ENCODE measurements around the gene CRABP1.
"Not testable (repeated sequence)": the region's sequence is repeated elsewhere in the genome, so short reads cannot be mapped to it uniquely, and the experiment has no call there.

Gene CRABP1

GRCh38 chr15:78365917-78366316 is 25.8 kb downstream of the CRABP1 start:
- Histone ChIP-seq H3K36me3 (ENCODE audit: insufficient read depth, low read length) (no peaks in the 10 kb centered on the region), H3K4me1 (ENCODE audit: insufficient read depth, low read length) (peaks cover 23% of the 10 kb centered on the region), H3K9me3 (ENCODE audit: low read length) (no peaks in the 10 kb centered on the region), H3K27ac (ENCODE audit: low read depth, low read length) (no peak overlapping the region), H3K27me3 (ENCODE audit: control insufficient read depth in 1 of 2, insufficient read depth in 2 of 2, low read length in 2 of 2) (no peaks in the 10 kb centered on the region), H3K9ac (ENCODE audit: low read length) (no peak overlapping the region), H3K4me3 (ENCODE audit: low read depth in 1 of 2, low read length in 2 of 2) (no peak overlapping the region)

DNA sequence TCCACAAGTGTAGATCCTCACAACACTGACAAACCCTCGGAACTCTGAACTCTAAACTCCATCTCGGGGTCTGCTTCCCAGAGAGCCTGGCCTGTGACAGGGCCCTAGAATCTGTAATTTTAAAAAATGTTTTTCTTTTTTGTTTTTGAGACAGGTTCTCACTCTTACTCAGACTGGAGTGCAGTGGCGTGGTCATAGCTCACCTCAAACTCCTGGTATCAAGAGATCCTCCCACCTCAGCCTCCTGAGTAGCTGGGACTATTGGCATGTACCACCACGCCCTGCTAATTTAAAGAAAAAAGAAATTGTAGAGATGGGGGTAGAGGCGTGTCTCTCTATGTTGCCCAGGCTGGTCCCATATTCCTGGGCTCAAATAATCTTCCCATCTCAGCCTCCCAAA is 26.2 kb downstream of the CRABP1 start:
- Histone ChIP-seq H3K27me3 (ENCODE audit: control insufficient read depth in 1 of 2, insufficient read depth in 2 of 2, low read length in 2 of 2) (no peaks in the 10 kb centered on the region), H3K4me3 (ENCODE audit: low read depth in 1 of 2, low read length in 2 of 2) (no peak overlapping the region), H3K4me1 (ENCODE audit: insufficient read depth, low read length) (peaks cover 18% of the 10 kb centered on the region), H3K36me3 (ENCODE audit: insufficient read depth, low read length) (no peaks in the 10 kb centered on the region), H3K27ac (ENCODE audit: low read depth, low read length) (no peak overlapping the region), H3K9ac (ENCODE audit: low read length) (no peak overlapping the region), H3K9me3 (ENCODE audit: low read length) (no peaks in the 10 kb centered on the region)

DNA sequence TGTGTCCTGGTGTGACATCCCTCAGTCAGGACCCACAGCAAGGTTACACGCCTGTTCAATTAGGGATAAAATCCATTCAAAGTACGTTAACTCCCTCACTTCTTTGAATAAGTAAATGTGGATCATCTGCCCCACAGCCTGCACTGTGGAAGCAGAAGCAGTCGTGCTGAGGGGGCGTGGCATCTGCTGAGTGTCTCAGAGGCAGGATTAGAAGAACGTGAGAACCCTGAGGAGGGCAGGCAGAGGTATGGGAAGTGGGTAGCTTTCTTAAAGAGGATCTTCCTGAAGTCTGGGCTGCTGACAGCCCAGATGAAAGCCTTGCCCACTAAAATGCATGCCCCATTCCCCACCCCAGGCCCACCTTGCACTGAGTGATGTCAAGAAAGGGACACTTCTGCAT is 28.5 kb downstream of the CRABP1 start:
- Histone ChIP-seq H3K9ac (ENCODE audit: low read length) (no peak overlapping the region), H3K4me3 (ENCODE audit: low read depth in 1 of 2, low read length in 2 of 2) (no peak overlapping the region), H3K9me3 (ENCODE audit: low read length) (no peaks in the 10 kb centered on the region), H3K36me3 (ENCODE audit: insufficient read depth, low read length) (no peaks in the 10 kb centered on the region), H3K27ac (ENCODE audit: low read depth, low read length) (no peak overlapping the region), H3K27me3 (ENCODE audit: control insufficient read depth in 1 of 2, insufficient read depth in 2 of 2, low read length in 2 of 2) (no peaks in the 10 kb centered on the region), H3K4me1 (ENCODE audit: insufficient read depth, low read length) (peaks cover 11% of the 10 kb centered on the region)

GRCh38 chr15:78369161-78369560 is 29.0 kb downstream of the CRABP1 start:
- Histone ChIP-seq H3K4me1 (ENCODE audit: insufficient read depth, low read length) (peaks cover 11% of the 10 kb centered on the region), H3K27ac (ENCODE audit: low read depth, low read length) (no peak overlapping the region), H3K36me3 (ENCODE audit: insufficient read depth, low read length) (no peaks in the 10 kb centered on the region), H3K4me3 (ENCODE audit: low read depth in 1 of 2, low read length in 2 of 2) (no peak overlapping the region), H3K9me3 (ENCODE audit: low read length) (no peaks in the 10 kb centered on the region), H3K9ac (ENCODE audit: low read length) (no peak overlapping the region), H3K27me3 (ENCODE audit: control insufficient read depth in 1 of 2, insufficient read depth in 2 of 2, low read length in 2 of 2) (no peaks in the 10 kb centered on the region)

- Histone ChIP-seq H3K27ac (ENCODE audit: low read depth, low read length) (no peak overlapping the region), H3K27me3 (ENCODE audit: control insufficient read depth in 1 of 2, insufficient read depth in 2 of 2, low read length in 2 of 2) (no peaks in the 10 kb centered on the region), H3K4me1 (ENCODE audit: insufficient read depth, low read length) (peaks cover 11% of the 10 kb centered on the region), H3K4me3 (ENCODE audit: low read depth in 1 of 2, low read length in 2 of 2) (no peak overlapping the region), H3K9ac (ENCODE audit: low read length) (no peak overlapping the region), H3K9me3 (ENCODE audit: low read length) (no peaks in the 10 kb centered on the region), H3K36me3 (ENCODE audit: insufficient read depth, low read length) (no peaks in the 10 kb centered on the region)
These were observed 29.9 kb downstream of the CRABP1 start for GRCh38 chr15:78370013-78370412.

- H3K4me3 ChIP-seq (ENCODE audit: low read depth in 1 of 2, low read length in 2 of 2): no peak overlapping the region
- H3K9ac ChIP-seq (ENCODE audit: low read length): no peak overlapping the region
- no peaks in the 10 kb centered on the region for H3K36me3 ChIP-seq (ENCODE audit: insufficient read depth, low read length)
- H3K4me1 ChIP-seq (ENCODE audit: insufficient read depth, low read length): no peaks in the 10 kb centered on the region
- no peaks in the 10 kb centered on the region for H3K27me3 ChIP-seq (ENCODE audit: control insufficient read depth in 1 of 2, insufficient read depth in 2 of 2, low read length in 2 of 2)
- no peaks in the 10 kb centered on the region for H3K9me3 ChIP-seq (ENCODE audit: low read length)
- no peak overlapping the region for H3K27ac ChIP-seq (ENCODE audit: low read depth, low read length)
These were observed 32.7 kb downstream of the CRABP1 start for GRCh38 chr15:78372880-78373279.

DNA sequence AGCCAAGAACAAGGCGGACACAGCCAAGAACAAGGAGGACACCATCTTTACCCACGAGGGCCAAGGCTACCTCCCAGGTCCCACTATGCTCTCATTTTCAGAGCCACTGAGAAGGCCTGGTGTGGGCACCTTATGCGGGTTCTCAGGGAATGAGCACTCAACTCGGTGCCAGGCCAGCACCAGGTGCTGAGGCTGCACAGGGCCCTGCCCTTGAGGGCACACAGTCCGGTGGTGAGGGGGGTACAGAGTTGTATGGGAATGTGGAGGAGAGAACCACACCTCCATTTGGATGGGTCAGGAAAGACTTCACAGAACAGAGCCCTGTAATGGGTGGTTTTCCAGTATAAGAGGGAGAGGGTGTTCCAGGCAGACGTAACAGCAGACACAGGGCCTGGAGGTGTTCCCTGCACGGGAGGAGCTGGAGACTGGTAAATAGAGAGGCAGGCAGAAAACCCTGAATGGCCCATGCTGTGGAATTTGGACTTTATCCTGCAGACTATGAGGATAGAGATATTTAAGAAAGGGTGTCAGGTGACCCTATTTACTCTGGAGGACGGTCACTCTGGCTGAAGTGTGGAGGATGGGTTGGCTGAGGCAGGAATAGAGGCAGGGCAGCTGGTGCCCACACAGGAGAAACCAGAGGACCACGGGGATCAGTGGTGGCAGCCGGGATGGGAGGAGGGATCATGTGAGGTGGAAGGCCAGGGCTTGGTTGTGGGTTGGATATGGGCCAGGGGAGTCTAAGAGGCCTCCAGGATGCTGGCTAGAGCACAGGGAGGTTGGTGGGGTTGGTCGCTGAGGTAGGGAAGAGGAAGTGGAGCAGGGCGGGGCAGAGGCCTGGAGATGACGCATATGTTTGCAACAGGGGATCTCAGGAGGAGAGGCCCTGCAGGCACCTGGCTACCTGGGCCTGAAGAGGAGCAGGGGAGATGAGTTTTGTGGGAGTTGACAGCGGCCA is 34.6 kb downstream of the CRABP1 start:
- H3K9me3 ChIP-seq (ENCODE audit: low read length): no peaks in the 10 kb centered on the region
- H3K4me3 ChIP-seq (ENCODE audit: low read depth in 1 of 2, low read length in 2 of 2): no peak overlapping the region
- H3K27me3 ChIP-seq (ENCODE audit: control insufficient read depth in 1 of 2, insufficient read depth in 2 of 2, low read length in 2 of 2): no peaks in the 10 kb centered on the region
- H3K4me1 ChIP-seq (ENCODE audit: insufficient read depth, low read length): no peaks in the 10 kb centered on the region
- no peaks in the 10 kb centered on the region for H3K36me3 ChIP-seq (ENCODE audit: insufficient read depth, low read length)
- no peak overlapping the region for H3K9ac ChIP-seq (ENCODE audit: low read length)
- H3K27ac ChIP-seq (ENCODE audit: low read depth, low read length): no peak overlapping the region

GRCh38 chr15:78380143-78380542 is 40.0 kb downstream of the CRABP1 start:
- not testable (repeated sequence) for H3K9me3 ChIP-seq (ENCODE audit: low read length); H3K36me3 ChIP-seq (ENCODE audit: insufficient read depth, low read length); H3K4me3 ChIP-seq (ENCODE audit: low read depth in 1 of 2, low read length in 2 of 2); H3K27ac ChIP-seq (ENCODE audit: low read depth, low read length); H3K27me3 ChIP-seq (ENCODE audit: control insufficient read depth in 1 of 2, insufficient read depth in 2 of 2, low read length in 2 of 2); H3K9ac ChIP-seq (ENCODE audit: low read length); H3K4me1 ChIP-seq (ENCODE audit: insufficient read depth, low read length)

GRCh38 chr15:78382114-78382880 is 42.1 kb downstream of the CRABP1 start:
- no peaks in the 10 kb centered on the region for H3K36me3 ChIP-seq (ENCODE audit: insufficient read depth, low read length)
- H3K27ac ChIP-seq (ENCODE audit: low read depth, low read length): no peak overlapping the region
- no peak overlapping the region for H3K4me3 ChIP-seq (ENCODE audit: low read depth in 1 of 2, low read length in 2 of 2)
- no peaks in the 10 kb centered on the region for H3K9me3 ChIP-seq (ENCODE audit: low read length)
- peaks cover 8% of the 10 kb centered on the region for H3K4me1 ChIP-seq (ENCODE audit: insufficient read depth, low read length)
- H3K9ac ChIP-seq (ENCODE audit: low read length): no peak overlapping the region
- H3K27me3 ChIP-seq (ENCODE audit: control insufficient read depth in 1 of 2, insufficient read depth in 2 of 2, low read length in 2 of 2): no peaks in the 10 kb centered on the region

GRCh38 chr15:78384651-78385050 is 44.5 kb downstream of the CRABP1 start:
- Histone ChIP-seq H3K4me1 (ENCODE audit: insufficient read depth, low read length) (peaks cover 16% of the 10 kb centered on the region), H3K36me3 (ENCODE audit: insufficient read depth, low read length) (no peaks in the 10 kb centered on the region), H3K9me3 (ENCODE audit: low read length) (no peaks in the 10 kb centered on the region), H3K9ac (ENCODE audit: low read length) (no peak overlapping the region), H3K27ac (ENCODE audit: low read depth, low read length) (no peak overlapping the region), H3K27me3 (ENCODE audit: control insufficient read depth in 1 of 2, insufficient read depth in 2 of 2, low read length in 2 of 2) (no peaks in the 10 kb centered on the region), H3K4me3 (ENCODE audit: low read depth in 1 of 2, low read length in 2 of 2) (no peak overlapping the region)

DNA sequence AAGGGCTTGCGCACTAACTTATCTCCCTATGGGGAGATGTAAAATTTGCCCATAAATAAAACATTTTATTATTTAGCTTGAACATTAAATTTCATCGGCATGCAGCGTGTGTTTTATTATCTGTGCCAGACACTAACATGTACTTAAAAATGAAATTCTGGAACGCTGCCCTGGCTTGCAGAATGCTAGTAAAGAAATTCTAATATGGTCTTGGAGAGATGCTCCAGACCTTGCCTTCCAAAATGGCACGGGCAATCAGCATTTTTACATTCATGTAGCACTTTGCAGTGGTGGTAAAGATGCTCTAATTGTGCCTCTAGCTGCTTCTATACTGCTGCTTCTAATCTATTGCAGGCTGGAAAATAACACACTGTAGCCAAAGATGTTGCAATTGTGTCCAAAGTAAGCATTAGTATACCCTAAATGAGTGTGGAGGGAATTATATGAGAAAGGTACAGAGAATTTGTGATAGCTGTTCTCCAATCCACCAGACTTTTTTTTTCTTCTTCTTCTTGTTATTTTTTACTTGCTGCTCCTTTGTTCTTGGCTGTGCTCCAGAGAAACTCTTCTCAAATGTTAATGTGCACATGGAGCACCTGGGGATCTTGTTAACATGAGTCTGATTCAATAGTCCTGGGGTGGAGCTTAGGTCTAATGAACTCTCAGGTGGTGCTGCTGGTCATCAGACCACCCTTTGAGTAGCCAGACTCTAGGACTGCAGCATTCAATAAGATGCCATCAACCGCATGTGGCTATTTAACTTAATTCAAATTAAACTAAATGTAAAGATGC is 47.3 kb downstream of the CRABP1 start:
- Histone ChIP-seq H3K27ac (ENCODE audit: low read depth, low read length) (peak overlapping the region; percentile 7), H3K9me3 (ENCODE audit: low read length) (no peaks in the 10 kb centered on the region), H3K4me1 (ENCODE audit: insufficient read depth, low read length) (peaks cover 16% of the 10 kb centered on the region), H3K27me3 (ENCODE audit: control insufficient read depth in 1 of 2, insufficient read depth in 2 of 2, low read length in 2 of 2) (no peaks in the 10 kb centered on the region), H3K4me3 (ENCODE audit: low read depth in 1 of 2, low read length in 2 of 2) (no peak overlapping the region), H3K9ac (ENCODE audit: low read length) (no peak overlapping the region), H3K36me3 (ENCODE audit: insufficient read depth, low read length) (no peaks in the 10 kb centered on the region)
